Measurements from ENCODE around the gene RPGR. TPM values are rescaled to one million over a fixed set of nuclear protein-coding genes. Genes with fewer than 3 reads are reported as not detected.

RPGR gene
- total RNA-seq, 2 donors from 2014 or later, result 8.6 to 8.7 TPM

GRCh38 chrX:38315186-38315585 lies 12.1 kb downstream of the RPGR start:
- Mint-ChIP-seq H3K27me3 (ENCODE audit: low read depth) (no peaks in the 10 kb centered on the region), H3K9me3 (no peaks in the 10 kb centered on the region), H3K4me3 (no peak overlapping the region), H3K27ac (no peak overlapping the region), H3K4me1 (ENCODE audit: low read depth) (no peaks in the 10 kb centered on the region), H3K36me3 (ENCODE audit: insufficient read depth in 2 of 2) (peaks cover 0 to 2% of the 10 kb centered on the region in 2 donors)
- no peak for ATAC-seq (replicated peaks in 1 of 2)
- DNase-seq, result no peak

- DNase-seq, result no peak
- Mint-ChIP-seq H3K27ac (no peak overlapping the region), H3K9me3 (no peaks in the 10 kb centered on the region), H3K27me3 (ENCODE audit: low read depth) (no peaks in the 10 kb centered on the region), H3K4me3 (no peak overlapping the region), H3K4me1 (ENCODE audit: low read depth) (no peaks in the 10 kb centered on the region), H3K36me3 (ENCODE audit: insufficient read depth in 2 of 2) (peaks cover 0 to 2% of the 10 kb centered on the region in 2 donors)
- no peak for ATAC-seq (replicated peaks in 1 of 2)
These were observed 14.1 kb downstream of the RPGR start for GRCh38 chrX:38313190-38313589.

GRCh38 chrX:38312436-38312835 lies 14.9 kb downstream of the RPGR start:
- Mint-ChIP-seq H3K36me3 (ENCODE audit: insufficient read depth in 2 of 2) (peaks cover 0 to 2% of the 10 kb centered on the region in 2 donors), H3K9me3 (no peaks in the 10 kb centered on the region), H3K27me3 (ENCODE audit: low read depth) (no peaks in the 10 kb centered on the region), H3K4me1 (ENCODE audit: low read depth) (no peaks in the 10 kb centered on the region), H3K4me3 (no peak overlapping the region), H3K27ac (no peak overlapping the region)
- DNase-seq (no peak), ATAC-seq (replicated peaks in 1 of 2) (no peak)

GRCh38 chrX:38311743-38312142 lies 15.6 kb downstream of the RPGR start:
- Mint-ChIP-seq H3K4me1 (ENCODE audit: low read depth) (no peaks in the 10 kb centered on the region), H3K9me3 (no peaks in the 10 kb centered on the region), H3K27ac (no peak overlapping the region), H3K27me3 (ENCODE audit: low read depth) (no peaks in the 10 kb centered on the region), H3K36me3 (ENCODE audit: insufficient read depth in 2 of 2) (peaks cover 0 to 2% of the 10 kb centered on the region in 2 donors), H3K4me3 (no peak overlapping the region)
- ATAC-seq (replicated peaks in 1 of 2) (no peak), DNase-seq (no peak)

- Mint-ChIP-seq H3K36me3 (ENCODE audit: insufficient read depth in 2 of 2) (no peaks in the 10 kb centered on the region), H3K4me3 (no peak overlapping the region), H3K27ac (no peak overlapping the region), H3K9me3 (no peaks in the 10 kb centered on the region), H3K27me3 (ENCODE audit: low read depth) (no peaks in the 10 kb centered on the region), H3K4me1 (ENCODE audit: low read depth) (no peaks in the 10 kb centered on the region)
- DNase-seq (no peak), ATAC-seq (replicated peaks in 1 of 2) (no peak)
These were observed 21.3 kb downstream of the RPGR start for GRCh38 chrX:38305971-38306370.

- Mint-ChIP-seq H3K4me3 (no peak overlapping the region), H3K27me3 (ENCODE audit: low read depth) (no peaks in the 10 kb centered on the region), H3K36me3 (ENCODE audit: insufficient read depth in 2 of 2) (no peaks in the 10 kb centered on the region), H3K4me1 (ENCODE audit: low read depth) (no peaks in the 10 kb centered on the region), H3K27ac (no peak overlapping the region), H3K9me3 (no peaks in the 10 kb centered on the region)
- no peak for DNase-seq
- ATAC-seq (replicated peaks in 1 of 2), result no peak
These were observed 23.3 kb downstream of the RPGR start for GRCh38 chrX:38304010-38304409.

GRCh38 chrX:38293741-38294140 lies 33.6 kb downstream of the RPGR start:
- Mint-ChIP-seq H3K4me1 (ENCODE audit: low read depth) (no peaks in the 10 kb centered on the region), H3K27me3 (ENCODE audit: low read depth) (no peaks in the 10 kb centered on the region), H3K36me3 (ENCODE audit: insufficient read depth in 2 of 2) (no peaks in the 10 kb centered on the region), H3K4me3 (no peak overlapping the region), H3K27ac (no peak overlapping the region), H3K9me3 (no peaks in the 10 kb centered on the region)
- no peak for ATAC-seq (replicated peaks in 1 of 2)
- DNase-seq, result no peak

- no peaks in the 10 kb centered on the region for H3K27me3 Mint-ChIP-seq (ENCODE audit: low read depth)
- H3K36me3 Mint-ChIP-seq (ENCODE audit: insufficient read depth in 2 of 2), result no peaks in the 10 kb centered on the region
- H3K27ac Mint-ChIP-seq, result peak overlapping the region; percentile 12
- ATAC-seq (replicated peaks in 1 of 2), result no peak
- H3K4me1 Mint-ChIP-seq (ENCODE audit: low read depth), result no peaks in the 10 kb centered on the region
- no peak overlapping the region for H3K4me3 Mint-ChIP-seq
- DNase-seq, result no peak
- H3K9me3 Mint-ChIP-seq, result no peaks in the 10 kb centered on the region
These were observed 39.6 kb downstream of the RPGR start for GRCh38 chrX:38287674-38288073.

GRCh38 chrX:38285649-38286048 lies 41.7 kb downstream of the RPGR start:
- Mint-ChIP-seq H3K27ac (no peak overlapping the region), H3K36me3 (ENCODE audit: insufficient read depth in 2 of 2) (no peaks in the 10 kb centered on the region), H3K4me3 (no peak overlapping the region), H3K4me1 (ENCODE audit: low read depth) (no peaks in the 10 kb centered on the region), H3K9me3 (no peaks in the 10 kb centered on the region), H3K27me3 (ENCODE audit: low read depth) (no peaks in the 10 kb centered on the region)
- no peak for ATAC-seq (replicated peaks in 1 of 2)
- DNase-seq, result no peak

GRCh38 chrX:38282049-38282448 lies 45.3 kb downstream of the RPGR start:
- ATAC-seq (replicated peaks in 1 of 2), result no peak
- Mint-ChIP-seq H3K27ac (no peak overlapping the region), H3K4me1 (ENCODE audit: low read depth) (no peaks in the 10 kb centered on the region), H3K9me3 (no peaks in the 10 kb centered on the region), H3K4me3 (no peak overlapping the region), H3K27me3 (ENCODE audit: low read depth) (no peaks in the 10 kb centered on the region), H3K36me3 (ENCODE audit: insufficient read depth in 2 of 2) (no peaks in the 10 kb centered on the region)
- no peak for DNase-seq

- no peak for ATAC-seq (replicated peaks in 1 of 2)
- H3K4me1 Mint-ChIP-seq (ENCODE audit: low read depth), result no peaks in the 10 kb centered on the region
- no peak for DNase-seq
- H3K27ac Mint-ChIP-seq, result no peak overlapping the region
- H3K36me3 Mint-ChIP-seq (ENCODE audit: insufficient read depth in 2 of 2), result no peaks in the 10 kb centered on the region
- H3K4me3 Mint-ChIP-seq, result no peak overlapping the region
- H3K27me3 Mint-ChIP-seq (ENCODE audit: low read depth), result no peaks in the 10 kb centered on the region
- H3K9me3 Mint-ChIP-seq, result no peaks in the 10 kb centered on the region
These were observed 48.1 kb downstream of the RPGR start for GRCh38 chrX:38279188-38279587.

GRCh38 chrX:38278682-38279081 lies 48.6 kb downstream of the RPGR start:
- H3K4me1 Mint-ChIP-seq (ENCODE audit: low read depth), result no peaks in the 10 kb centered on the region
- DNase-seq (no peak), ATAC-seq (replicated peaks in 1 of 2) (no peak)
- H3K9me3 Mint-ChIP-seq, result no peaks in the 10 kb centered on the region
- H3K4me3 Mint-ChIP-seq, result no peak overlapping the region
- no peaks in the 10 kb centered on the region for H3K27me3 Mint-ChIP-seq (ENCODE audit: low read depth)
- no peak overlapping the region for H3K27ac Mint-ChIP-seq
- no peaks in the 10 kb centered on the region for H3K36me3 Mint-ChIP-seq (ENCODE audit: insufficient read depth in 2 of 2)

- no peak for ATAC-seq (replicated peaks in 1 of 2)
- Mint-ChIP-seq H3K4me3 (no peak overlapping the region), H3K36me3 (ENCODE audit: insufficient read depth in 2 of 2) (no peaks in the 10 kb centered on the region), H3K27me3 (ENCODE audit: low read depth) (no peaks in the 10 kb centered on the region), H3K4me1 (ENCODE audit: low read depth) (no peaks in the 10 kb centered on the region), H3K9me3 (no peaks in the 10 kb centered on the region), H3K27ac (no peak overlapping the region)
- DNase-seq, result no peak
These were observed 49.5 kb downstream of the RPGR start for GRCh38 chrX:38277802-38278201.

GRCh38 chrX:38277136-38277535 lies 50.2 kb downstream of the RPGR start:
- no peak overlapping the region for H3K27ac Mint-ChIP-seq
- H3K27me3 Mint-ChIP-seq (ENCODE audit: low read depth), result no peaks in the 10 kb centered on the region
- H3K4me3 Mint-ChIP-seq, result no peak overlapping the region
- ATAC-seq (replicated peaks in 1 of 2) (no peak), DNase-seq (no peak)
- no peaks in the 10 kb centered on the region for H3K4me1 Mint-ChIP-seq (ENCODE audit: low read depth)
- H3K36me3 Mint-ChIP-seq (ENCODE audit: insufficient read depth in 2 of 2), result no peaks in the 10 kb centered on the region
- no peaks in the 10 kb centered on the region for H3K9me3 Mint-ChIP-seq

All from activated T-cell treated with anti-CD3 and anti-CD28 coated beads, Interleukin-2, amount 50 U/mL, for 72 hours (primary cell).